ENCODE measurements around the gene NKX2-4. TPM values are rescaled to one million over a fixed set of nuclear protein-coding genes. Genes with fewer than 3 reads are reported as not detected.

Gene NKX2-4
- total and polyA plus RNA-seq, 12 donors = not detected

- WGBS, 2 donors = 25 to 37% methylated on average over 4 of the region's 4 CpGs
- H3K27me3 ChIP-seq = peaks cover 50 to 88% (median 74%) of the 10 kb centered on the region in 7 donors
- H3K36me3 ChIP-seq = peaks cover 0 to 28% (median 7%) of the 10 kb centered on the region in 9 donors
- intact Hi-C loops (cut with DNase I) = no loop called here
- no peak for ATAC-seq
- no peak overlapping the region for H3K27ac ChIP-seq
- H3K9me3 ChIP-seq = no peaks in the 10 kb centered on the region
- H3K4me1 ChIP-seq = peaks cover 0 to 17% (median 4%) of the 10 kb centered on the region in 9 donors
- TF ChIP-seq, protein P1, sequence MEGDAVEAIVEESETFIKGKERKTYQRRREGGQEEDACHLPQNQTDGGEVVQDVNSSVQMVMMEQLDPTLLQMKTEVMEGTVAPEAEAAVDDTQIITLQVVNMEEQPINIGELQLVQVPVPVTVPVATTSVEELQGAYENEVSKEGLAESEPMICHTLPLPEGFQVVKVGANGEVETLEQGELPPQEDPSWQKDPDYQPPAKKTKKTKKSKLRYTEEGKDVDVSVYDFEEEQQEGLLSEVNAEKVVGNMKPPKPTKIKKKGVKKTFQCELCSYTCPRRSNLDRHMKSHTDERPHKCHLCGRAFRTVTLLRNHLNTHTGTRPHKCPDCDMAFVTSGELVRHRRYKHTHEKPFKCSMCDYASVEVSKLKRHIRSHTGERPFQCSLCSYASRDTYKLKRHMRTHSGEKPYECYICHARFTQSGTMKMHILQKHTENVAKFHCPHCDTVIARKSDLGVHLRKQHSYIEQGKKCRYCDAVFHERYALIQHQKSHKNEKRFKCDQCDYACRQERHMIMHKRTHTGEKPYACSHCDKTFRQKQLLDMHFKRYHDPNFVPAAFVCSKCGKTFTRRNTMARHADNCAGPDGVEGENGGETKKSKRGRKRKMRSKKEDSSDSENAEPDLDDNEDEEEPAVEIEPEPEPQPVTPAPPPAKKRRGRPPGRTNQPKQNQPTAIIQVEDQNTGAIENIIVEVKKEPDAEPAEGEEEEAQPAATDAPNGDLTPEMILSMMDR (IDR thresholded peaks at IDR 0.05) = no peak
- DNase-seq = no peak
- no peak overlapping the region for H3K4me3 ChIP-seq
Measured at GRCh38 chr20:21393166-21393565, 4.2 kb downstream of the NKX2-4 start.

GRCh38 chr20:21391972-21392352 is 5.4 kb downstream of the NKX2-4 start:
- TF ChIP-seq, protein P1 (IDR thresholded peaks at IDR 0.05) = no peak
- Histone ChIP-seq H3K36me3 (peaks cover 0 to 40% (median 11%) of the 10 kb centered on the region in 9 donors), H3K4me3 (no peak overlapping the region), H3K4me1 (peaks cover 0 to 17% (median 4%) of the 10 kb centered on the region in 9 donors), H3K27ac (no peak overlapping the region), H3K27me3 (peaks cover 39 to 76% (median 62%) of the 10 kb centered on the region in 7 donors), H3K9me3 (no peaks in the 10 kb centered on the region)
- DNase-seq (no peak), ATAC-seq (no peak)
- intact Hi-C loops (cut with DNase I) = loop anchor here in 1 of 10 donors (1.0 kb wide), 1 partner anchor 134 kb away; no protein-coding TSS in a partner anchor
- 8 to 20% methylated on average over 10 of the region's 10 CpGs for WGBS, 2 donors

- WGBS, 2 donors = 24 to 26% methylated on average over 48 to 61 of the region's 61 CpGs
- ATAC-seq (peak in 1 of 8 donors; percentile 18), DNase-seq (no peak)
- Histone ChIP-seq H3K27me3 (peaks cover 33 to 70% (median 56%) of the 10 kb centered on the region in 7 donors), H3K27ac (no peak overlapping the region), H3K36me3 (peaks cover 0 to 46% (median 11%) of the 10 kb centered on the region in 9 donors), H3K4me1 (peaks cover 0 to 16% (median 4%) of the 10 kb centered on the region in 9 donors), H3K9me3 (no peaks in the 10 kb centered on the region), H3K4me3 (no peak overlapping the region)
- TF ChIP-seq, protein P1 (IDR thresholded peaks at IDR 0.05) = no peak
- intact Hi-C loops (cut with DNase I) = no loop called here
Measured at GRCh38 chr20:21391185-21391971, 5.9 kb downstream of the NKX2-4 start.

GRCh38 chr20:21390768-21391167 is 6.6 kb downstream of the NKX2-4 start:
- DNase-seq = no peak
- H3K4me3 ChIP-seq = no peak overlapping the region
- no peak for ATAC-seq
- no peak overlapping the region for H3K27ac ChIP-seq
- H3K27me3 ChIP-seq = peaks cover 27 to 64% (median 50%) of the 10 kb centered on the region in 7 donors
- WGBS, 2 donors = 96 to 98% methylated on average over 7 of the region's 7 CpGs
- intact Hi-C loops (cut with DNase I) = no loop called here
- no peaks in the 10 kb centered on the region for H3K9me3 ChIP-seq
- TF ChIP-seq, protein P1 (IDR thresholded peaks at IDR 0.05) = no peak
- peaks cover 0 to 52% (median 11%) of the 10 kb centered on the region in 9 donors for H3K36me3 ChIP-seq
- peaks cover 0 to 12% (median 0%) of the 10 kb centered on the region in 9 donors for H3K4me1 ChIP-seq

All from heart right ventricle (tissue), 16 donors.